K562 (cell line): ENCODE results near the gene SLC24A4. TPM values are rescaled to one million over a fixed set of nuclear protein-coding genes. Genes with fewer than 3 reads are reported as not detected.

Experiments
- ATAC-seq: fragments of 200-7000 bp; cut with Tn5 transposase; 3 replicates; pipeline ENCODE4 v1.9.1; 2020; ENCODE audit warnings: moderate library complexity
- BruUV-seq: library from RNA; stranded (reverse); fragments of 400-500 nt; replicated peaks from 2 replicates; lab custom pipeline; 2021; lab: Mats Ljungman, UMichigan
- CTCF ChIA-PET: fragments of 300-600 bp; formaldehyde crosslinking; extraction: SDS; loops from one replicate; lab custom pipeline; 2021; ENCODE audit warnings: low intra/inter-chr PET ratio; lab: Yijun Ruan, JAX
- POLR2A ChIA-PET: fragments of 300-600, 350-650 bp; sonication (Branson Sonifier 250); formaldehyde crosslinking; extraction: SDS; loops from one replicate; lab custom pipeline; 2021; ENCODE audit warnings: antibody characterized with exemption, inconsistent platforms; lab: Yijun Ruan, JAX
- DNase-seq, 4 experiments: peaks; one replicate each; pipeline versions ENCODE4 v3.0.0 to v3.0.0-alpha.2; 2011 to 2018; ENCODE audit warnings: low spot score in 3 of 4, mixed read lengths in 3 of 4; ENCODE audit errors: extremely low read depth in 1 of 4
- FAIRE-seq: peaks from 2 replicates; lab custom pipeline; 2011; peaks lifted over from hg19 to GRCh38; lab: Jason Lieb, UNC
- H2AFZ ChIP-seq: 2 replicates; pipeline ENCODE4 v1.6.0; 2011; ENCODE audit warnings: low read depth, low read length, control low read depth, inconsistent platforms
- H3K27ac ChIP-seq: fragments of 200-600 bp; 3 replicates; pipeline ENCODE4 v1.8.0; 2011; ENCODE audit warnings: low read depth, mild to moderate bottlenecking, control low read depth, inconsistent platforms, low read length, moderate library complexity, mixed read lengths; ENCODE audit errors: extremely low read depth
- H3K27me3 ChIP-seq, 2 experiments: fragments of 300-600 bp in 1 of 2; 2 replicates in 1 of 2; 3 replicates in 1 of 2; pipeline versions ENCODE4 v1.6.0 to v1.8.0; 2011; ENCODE audit warnings: inconsistent platforms in 2 of 2, low read length in 2 of 2, mild to moderate bottlenecking in 1 of 2, mixed read lengths in 1 of 2, moderate library complexity in 1 of 2; ENCODE audit not compliant: control insufficient read depth in 2 of 2, insufficient read depth in 2 of 2
- H3K36me3 ChIP-seq: fragments of 300-600 bp; 3 replicates; pipeline ENCODE4 v1.8.0; 2011; ENCODE audit warnings: mild to moderate bottlenecking, low read length, inconsistent platforms; ENCODE audit not compliant: control insufficient read depth, insufficient read depth
- H3K4me1 ChIP-seq, 2 experiments: fragments of 200-600 bp in 1 of 2; replicated peaks in 1 of 2; 2 replicates in 1 of 2; 3 replicates in 1 of 2; pipeline versions ENCODE4 v1.5.1 to v1.8.0; 2011; ENCODE audit warnings: inconsistent platforms in 2 of 2, low read length in 2 of 2, mild to moderate bottlenecking in 1 of 2, mixed read lengths in 1 of 2, moderate library complexity in 1 of 2; ENCODE audit not compliant: control insufficient read depth in 2 of 2, insufficient read depth in 2 of 2
- H3K4me2 ChIP-seq: 2 replicates; pipeline ENCODE4 v1.6.1; 2011; ENCODE audit warnings: low read length, control low read depth, inconsistent platforms, mixed read lengths; ENCODE audit not compliant: insufficient read depth
- H3K4me3 ChIP-seq: fragments of 200-600 bp; sonication (generic), shearing (Covaris generic); 2 replicates; pipeline ENCODE4 v1.5.1; 2016; ENCODE audit warnings: control low read depth, inconsistent platforms
- H3K79me2 ChIP-seq: fragments of 200-600 bp; 3 replicates; pipeline ENCODE4 v1.8.0; 2011; ENCODE audit warnings: low read length, inconsistent platforms; ENCODE audit not compliant: control insufficient read depth, insufficient read depth
- H3K9ac ChIP-seq, 2 experiments: 2 replicates each; pipeline versions ENCODE4 v1.6.0 to v1.6.1; 2011; ENCODE audit warnings: low read depth in 2 of 2, low read length in 2 of 2, control low read depth in 1 of 2, inconsistent platforms in 1 of 2, mild to moderate bottlenecking in 1 of 2, mixed read lengths in 1 of 2; ENCODE audit not compliant: insufficient read depth in 1 of 2
- H3K9me1 ChIP-seq: one replicate; pipeline ENCODE4 v1.6.0; 2011; ENCODE audit warnings: inconsistent platforms, mild to moderate bottlenecking, low read length, moderate library complexity; ENCODE audit not compliant: control insufficient read depth, insufficient read depth
- H3K9me3 ChIP-seq: replicated peaks from 2 replicates; pipeline ENCODE4 v1.5.1; 2011; ENCODE audit warnings: low read depth, low read length, inconsistent platforms; ENCODE audit not compliant: control insufficient read depth, insufficient read depth
- H4K20me1 ChIP-seq: replicated peaks from 2 replicates; pipeline ENCODE4 v1.6.1; 2011; ENCODE audit warnings: low read length, inconsistent platforms, mixed read lengths; ENCODE audit not compliant: control insufficient read depth, insufficient read depth
- BDP1 ChIP-seq: IDR thresholded peaks from 3 replicates; pipeline ENCODE4 v1.6.1; 2011; ENCODE audit not compliant: insufficient read length, insufficient read depth
- DDX20 ChIP-seq: fragments of 450-650 bp; IDR thresholded peaks from 2 replicates; pipeline ENCODE4 v1.6.1; 2016; ENCODE audit warnings: missing genetic modification characterization, low read depth, mild to moderate bottlenecking, missing compliant biosample characterization, moderate library complexity
- GTF3C2 ChIP-seq: IDR thresholded peaks from 3 replicates; pipeline ENCODE4 v1.6.1; 2011; ENCODE audit warnings: borderline replicate concordance, mild to moderate bottlenecking, moderate library complexity; ENCODE audit not compliant: insufficient read length; ENCODE audit errors: extremely low read depth
- HOMEZ ChIP-seq: fragments of 250-450 bp; sonication (Bioruptor Pico); IDR thresholded peaks from 2 replicates; pipeline ENCODE4 v1.4.0; 2020; ENCODE audit warnings: mild to moderate bottlenecking, moderate library complexity
- L3MBTL2 ChIP-seq: fragments of 450-650 bp; IDR thresholded peaks from 2 replicates; pipeline ENCODE4 v1.6.1; 2016; ENCODE audit warnings: mild to moderate bottlenecking, moderate library complexity
- MBD1 ChIP-seq: fragments of 250-450 bp; sonication (Bioruptor Pico); IDR thresholded peaks from 2 replicates; pipeline ENCODE4 v1.8.0; 2022; ENCODE audit warnings: inconsistent platforms
- NFRKB ChIP-seq: fragments of 450-650 bp; IDR thresholded peaks from 2 replicates; pipeline ENCODE4 v1.6.1; 2016; ENCODE audit warnings: low read depth
- ZNF134 ChIP-seq: fragments of 250-450 bp; sonication (Bioruptor Pico); conservative IDR thresholded peaks from 2 replicates; pipeline ENCODE4 v1.4.0; 2020
- ZNF232 ChIP-seq: sonication (generic); formaldehyde crosslinking; IDR thresholded peaks from 2 replicates; pipeline ENCODE4 v1.8.0; 2022; ENCODE audit warnings: mild to moderate bottlenecking, missing genetic modification reagents
- ZNF384 ChIP-seq: IDR thresholded peaks from 2 replicates; pipeline ENCODE4 v1.6.1; 2012; ENCODE audit warnings: low read depth, low read length, improper control_type of control experiment
- WGBS: fragments of 100-300 bp; shearing (Covaris generic); methylation state at CpG from one replicate; pipeline ENCODE4 v1.1.6; 2016; ENCODE audit warnings: low coverage, mixed read lengths; ENCODE audit not compliant: insufficient coverage; ENCODE audit errors: missing lambda C conversion rate; 5-methylcytosine and 5-hydroxymethylcytosine counted together
- in situ Hi-C: fragments of 300-500 bp; cut with MboI; formaldehyde crosslinking; loops from 4 replicates; pipeline ENCODE4 v1.15.0; 2018; ENCODE audit warnings: inconsistent platforms, mixed read lengths
- intact Hi-C: fragments of 100-400 bp; cut with micrococcal nuclease; formaldehyde crosslinking; loops from 2 replicates; pipeline ENCODE4 v1.14.2; 2022
- polyA plus RNA-seq, 8 experiments: library from polyadenylated mRNA; depleted of rRNA in 4 of 8; stranded (reverse) in 5 of 8; unstranded in 3 of 8; fragments of >200 nt; fragmentation: Nextera tagmentation in 2 of 8; fragmentation: Illumina TruSeq in 1 of 8; extraction: Ambion mirVana in 2 of 8; extraction: Trizol in 1 of 8; gene quantifications; 2 replicates each; pipeline versions ENCODE4 v1.2.1 to v1.2.3, GENCODE V29; 2011 to 2014; ENCODE audit warnings: inconsistent platforms in 1 of 8, missing spikeins in 1 of 8
- total RNA-seq, 7 experiments: library from RNA; depleted of rRNA in 6 of 7; stranded (reverse); fragments of >200 nt in 6 of 7; fragmentation: Illumina TruSeq in 2 of 7; extraction: Trizol in 2 of 7; gene quantifications; 2 replicates each; pipeline versions ENCODE4 v1.2.1 to v1.2.3, GENCODE V29; 2011 to 2021; ENCODE audit warnings: low replicate concordance in 1 of 7

The SLC24A4 gene
- total and polyA plus RNA-seq, 9 of the 15 experiments (the other 6 are each of a cell fraction or from before 2014, with no cell fraction given) = not detected

- in situ Hi-C loops = no loop called here
- no TSS peak for BruUV-seq
- no peak for FAIRE-seq
- no peak for DNase-seq
- CTCF ChIA-PET = no interaction called here
- no peaks in the 10 kb centered on the region for H3K9me3 ChIP-seq
- no peaks in the 10 kb centered on the region for H3K4me1 ChIP-seq
- TF ChIP-seq ZNF232 (no peak), DDX20 (tag) (no peak), NFRKB (no peak), BDP1 (no peak), MBD1 (CRISPR knock-in tag) (no peak), ZNF134 (CRISPR knock-in tag) (no peak), L3MBTL2 (no peak), ZNF384 (no peak), HOMEZ (CRISPR knock-in tag) (no peak), GTF3C2 (no peak)
- no peak for ATAC-seq
- no peaks in the 10 kb centered on the region for H4K20me1 ChIP-seq
- H3K27me3 ChIP-seq = peaks cover 0 to 7% of the 10 kb centered on the region in 2 experiments; a peak in 3 of 5 replicates
- H3K9me1 ChIP-seq = no peaks in the 10 kb centered on the region
- intact Hi-C loops = no loop called here
- H2AFZ ChIP-seq = no peak overlapping the region
- no peak overlapping the region for H3K4me2 ChIP-seq
- H3K9ac ChIP-seq = no peak overlapping the region
- H3K27ac ChIP-seq = no peak overlapping the region
- no peak overlapping the region for H3K4me3 ChIP-seq
- WGBS = 0% methylated on average over 2 of the region's 2 CpGs
- POLR2A ChIA-PET = no interaction called here
- H3K36me3 ChIP-seq = no peaks in the 10 kb centered on the region
- H3K79me2 ChIP-seq = no peaks in the 10 kb centered on the region
Measured at GRCh38 chr14:92282669-92283068, 40.3 kb upstream of the SLC24A4 start.
